CD14-positive monocyte (primary cell): Measurements from ENCODE around the gene ELF1. TPM values are rescaled to one million over a fixed set of nuclear protein-coding genes. Genes with fewer than 3 reads are reported as not detected.
"Not testable (repeated sequence)": the region's sequence is repeated elsewhere in the genome, so short reads cannot be mapped to it uniquely, and the experiment has no call there.

Experiments used
- DNase-seq, 3 donors: peaks; one replicate each; pipeline ENCODE4 v3.0.0-alpha.2; 2011 to 2022
- H2AFZ ChIP-seq: 2 replicates; pipeline ENCODE4 v1.6.0; 2012; ENCODE audit warnings: mild to moderate bottlenecking, low read depth, low read length, inconsistent platforms; ENCODE audit not compliant: insufficient read depth, poor library complexity, severe bottlenecking
- H3K27ac ChIP-seq, 2 donors: 1 replicate in 1 of 2; 2 replicates in 1 of 2; pipeline ENCODE4 v1.5.1; 2012 to 2013; ENCODE audit warnings: low read length in 2 of 2, control low read depth in 1 of 2, inconsistent platforms in 1 of 2, low read depth in 1 of 2, mild to moderate bottlenecking in 1 of 2
- H3K27me3 ChIP-seq, 2 donors: one replicate each; pipeline versions ENCODE4 v1.6.0 to v1.6.1; 2011 to 2013; ENCODE audit warnings: low read length in 2 of 2; ENCODE audit not compliant: control insufficient read depth in 2 of 2, insufficient read depth in 2 of 2
- H3K36me3 ChIP-seq, 2 donors: replicated peaks in 1 of 2; 1 replicate in 1 of 2; 2 replicates in 1 of 2; pipeline versions ENCODE4 v1.5.1 to v1.6.1; 2012 to 2013; ENCODE audit warnings: low read length in 2 of 2, control low read depth in 1 of 2, inconsistent platforms in 1 of 2, mild to moderate bottlenecking in 1 of 2; ENCODE audit not compliant: insufficient read depth in 2 of 2, control insufficient read depth in 1 of 2
- H3K4me1 ChIP-seq, 2 donors: 1 replicate in 1 of 2; 2 replicates in 1 of 2; pipeline versions ENCODE4 v1.5.1 to v1.6.1; 2012 to 2013; ENCODE audit warnings: low read length in 2 of 2, control low read depth in 1 of 2, inconsistent platforms in 1 of 2, mild to moderate bottlenecking in 1 of 2, moderate library complexity in 1 of 2; ENCODE audit not compliant: insufficient read depth in 2 of 2, control insufficient read depth in 1 of 2
- H3K4me2 ChIP-seq: replicated peaks from 2 replicates; pipeline ENCODE3; 2012; ENCODE audit warnings: low read length, moderate library complexity, mild to moderate bottlenecking; ENCODE audit not compliant: poor library complexity, severe bottlenecking; ENCODE audit errors: extremely low read depth
- H3K4me3 ChIP-seq, 3 experiments: fragments of 200-600 bp in 1 of 3; sonication (generic) in 1 of 3; replicated peaks in 1 of 3; 1 replicate in 2 of 3; 2 replicates in 1 of 3; pipeline ENCODE4 v1.5.1; 2011 to 2013; ENCODE audit warnings: low read length in 3 of 3, mild to moderate bottlenecking in 3 of 3, control low read depth in 2 of 3, low read depth in 2 of 3, inconsistent platforms in 1 of 3, moderate library complexity in 1 of 3
- H3K79me2 ChIP-seq: 2 replicates; pipeline ENCODE4 v1.6.0; 2012; ENCODE audit warnings: mild to moderate bottlenecking, control low read depth, inconsistent platforms, low read length, moderate library complexity; ENCODE audit not compliant: insufficient read depth
- H3K9ac ChIP-seq: 2 replicates; pipeline ENCODE4 v1.6.0; 2017; ENCODE audit warnings: low read length, mild to moderate bottlenecking; ENCODE audit not compliant: insufficient read depth, poor library complexity, severe bottlenecking
- H3K9me3 ChIP-seq, 2 donors: replicated peaks in 1 of 2; 1 replicate in 1 of 2; 2 replicates in 1 of 2; pipeline versions ENCODE4 v1.5.1 to v1.6.1; 2012 to 2013; ENCODE audit warnings: low read length in 2 of 2, control low read depth in 1 of 2; ENCODE audit not compliant: control insufficient read depth in 1 of 2, insufficient read depth in 1 of 2
- H4K20me1 ChIP-seq: 2 replicates; pipeline ENCODE4 v1.6.0; 2012; ENCODE audit warnings: mild to moderate bottlenecking, low read length, control low read depth, moderate library complexity; ENCODE audit not compliant: insufficient read depth
- H3K27ac Mint-ChIP-seq, 7 donors: one replicate each; pipeline ENCODE4 v1.8.0; 2020; ENCODE audit warnings: mild to moderate bottlenecking in 7 of 7, mixed read lengths in 7 of 7, moderate library complexity in 6 of 7, inconsistent platforms in 2 of 7
- H3K27me3 Mint-ChIP-seq, 3 donors: one replicate each; pipeline ENCODE4 v1.8.0; 2021 to 2022; ENCODE audit warnings: low read depth in 3 of 3, mild to moderate bottlenecking in 3 of 3, mixed read lengths in 3 of 3, moderate library complexity in 3 of 3, inconsistent platforms in 1 of 3
- H3K36me3 Mint-ChIP-seq, 2 donors: one replicate each; pipeline ENCODE4 v1.8.0; 2020; ENCODE audit warnings: mixed read lengths in 2 of 2, inconsistent platforms in 1 of 2, mild to moderate bottlenecking in 1 of 2
- H3K4me1 Mint-ChIP-seq: one replicate; pipeline ENCODE4 v1.8.0; 2020; ENCODE audit warnings: mild to moderate bottlenecking, mixed read lengths
- H3K4me3 Mint-ChIP-seq, 2 donors: one replicate each; pipeline ENCODE4 v1.8.0; 2020; ENCODE audit warnings: mild to moderate bottlenecking in 2 of 2, mixed read lengths in 2 of 2, moderate library complexity in 1 of 2
- H3K9me3 Mint-ChIP-seq, 7 donors: one replicate each; pipeline ENCODE4 v1.8.0; 2020 to 2022; ENCODE audit warnings: mixed read lengths in 7 of 7, mild to moderate bottlenecking in 6 of 7, moderate library complexity in 6 of 7, inconsistent platforms in 2 of 7
- WGBS: methylation state at CpG from one replicate; pipeline ENCODE4 v1.1.5; 2013; ENCODE audit warnings: missing lambda C conversion rate; ENCODE audit not compliant: insufficient coverage; 5-methylcytosine and 5-hydroxymethylcytosine counted together
- intact Hi-C, 2 donors: fragments of 100-400 bp; cut with micrococcal nuclease; formaldehyde crosslinking; loops; one replicate each; pipeline versions ENCODE4 v1.15.0 to v1.15.1; 2023
- polyA plus RNA-seq, 3 donors: library from polyadenylated mRNA; depleted of rRNA in 1 of 3; unstranded in 2 of 3; stranded (reverse) in 1 of 3; fragments of 300-500 nt in 2 of 3; fragments of >200 nt in 1 of 3; fragmentation: Illumina TruSeq in 2 of 3; gene quantifications; 1 replicate in 2 of 3; 2 replicates in 1 of 3; pipeline ENCODE4 v1.2.3, GENCODE V29; 2012 to 2021
- TF ChIP-seq, protein P1 (sequence below): fragments of 200-600 bp; IDR thresholded peaks from one replicate; pipeline ENCODE4 v1.8.0; 2022; ENCODE audit warnings: antibody characterized with exemption, mild to moderate bottlenecking

ELF1 gene
- polyA plus RNA-seq, 3 donors, result 63.1 to 83.3 (median 83.3) TPM

GRCh38 chr13:41040584-41041334, 21.6 kb upstream of the ELF1 start:
- TF ChIP-seq, protein P1, sequence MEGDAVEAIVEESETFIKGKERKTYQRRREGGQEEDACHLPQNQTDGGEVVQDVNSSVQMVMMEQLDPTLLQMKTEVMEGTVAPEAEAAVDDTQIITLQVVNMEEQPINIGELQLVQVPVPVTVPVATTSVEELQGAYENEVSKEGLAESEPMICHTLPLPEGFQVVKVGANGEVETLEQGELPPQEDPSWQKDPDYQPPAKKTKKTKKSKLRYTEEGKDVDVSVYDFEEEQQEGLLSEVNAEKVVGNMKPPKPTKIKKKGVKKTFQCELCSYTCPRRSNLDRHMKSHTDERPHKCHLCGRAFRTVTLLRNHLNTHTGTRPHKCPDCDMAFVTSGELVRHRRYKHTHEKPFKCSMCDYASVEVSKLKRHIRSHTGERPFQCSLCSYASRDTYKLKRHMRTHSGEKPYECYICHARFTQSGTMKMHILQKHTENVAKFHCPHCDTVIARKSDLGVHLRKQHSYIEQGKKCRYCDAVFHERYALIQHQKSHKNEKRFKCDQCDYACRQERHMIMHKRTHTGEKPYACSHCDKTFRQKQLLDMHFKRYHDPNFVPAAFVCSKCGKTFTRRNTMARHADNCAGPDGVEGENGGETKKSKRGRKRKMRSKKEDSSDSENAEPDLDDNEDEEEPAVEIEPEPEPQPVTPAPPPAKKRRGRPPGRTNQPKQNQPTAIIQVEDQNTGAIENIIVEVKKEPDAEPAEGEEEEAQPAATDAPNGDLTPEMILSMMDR, result no peak
- Mint-ChIP-seq H3K4me1 (peaks cover 11% of the 10 kb centered on the region), H3K36me3 (peaks cover 3 to 4% of the 10 kb centered on the region in 2 donors), H3K9me3 (peaks cover 0 to 9% (median 2%) of the 10 kb centered on the region in 7 donors), H3K27me3 (no peaks in the 10 kb centered on the region), H3K27ac (peak overlapping the region in 5 of 7 donors; percentile 5 to 53 (median 22)), H3K4me3 (no peak overlapping the region)
- intact Hi-C loops, result no loop called here
- no peak overlapping the region for H3K4me2 ChIP-seq
- no peaks in the 10 kb centered on the region for H3K4me1 ChIP-seq
- H3K4me3 ChIP-seq, result no peak overlapping the region
- no peak overlapping the region for H3K9ac ChIP-seq
- H3K9me3 ChIP-seq, result no peaks in the 10 kb centered on the region
- H3K36me3 ChIP-seq, result no peaks in the 10 kb centered on the region
- WGBS, result 74% methylated on average over 7 of the region's 9 CpGs
- H3K79me2 ChIP-seq, result peaks cover 59% of the 10 kb centered on the region
- H4K20me1 ChIP-seq, result peaks cover 39% of the 10 kb centered on the region
- H2AFZ ChIP-seq, result no peak overlapping the region
- H3K27ac ChIP-seq, result no peak overlapping the region
- no peaks in the 10 kb centered on the region for H3K27me3 ChIP-seq
- no peak for DNase-seq

- Histone ChIP-seq H4K20me1 (peaks cover 48% of the 10 kb centered on the region), H3K27ac (no peak overlapping the region), H3K9me3 (no peaks in the 10 kb centered on the region), H3K27me3 (no peaks in the 10 kb centered on the region), H3K9ac (no peak overlapping the region), H3K36me3 (no peaks in the 10 kb centered on the region), H3K4me1 (peaks cover 4 to 7% of the 10 kb centered on the region in 2 donors), H3K79me2 (peaks cover 69% of the 10 kb centered on the region), H2AFZ (no peak overlapping the region), H3K4me3 (no peak overlapping the region), H3K4me2 (no peak overlapping the region)
- intact Hi-C loops, result no loop called here
- peaks cover 0 to 4% (median 2%) of the 10 kb centered on the region in 7 donors for H3K9me3 Mint-ChIP-seq
- TF ChIP-seq, protein P1, result no peak
- peaks cover 18% of the 10 kb centered on the region for H3K4me1 Mint-ChIP-seq
- no peak overlapping the region for H3K4me3 Mint-ChIP-seq
- no peak for DNase-seq
- H3K27ac Mint-ChIP-seq, result no peak overlapping the region
- peaks cover 2 to 3% of the 10 kb centered on the region in 2 donors for H3K36me3 Mint-ChIP-seq
- no peaks in the 10 kb centered on the region for H3K27me3 Mint-ChIP-seq
These were observed 20.6 kb upstream of the ELF1 start for GRCh38 chr13:41039746-41040145.

DNA sequence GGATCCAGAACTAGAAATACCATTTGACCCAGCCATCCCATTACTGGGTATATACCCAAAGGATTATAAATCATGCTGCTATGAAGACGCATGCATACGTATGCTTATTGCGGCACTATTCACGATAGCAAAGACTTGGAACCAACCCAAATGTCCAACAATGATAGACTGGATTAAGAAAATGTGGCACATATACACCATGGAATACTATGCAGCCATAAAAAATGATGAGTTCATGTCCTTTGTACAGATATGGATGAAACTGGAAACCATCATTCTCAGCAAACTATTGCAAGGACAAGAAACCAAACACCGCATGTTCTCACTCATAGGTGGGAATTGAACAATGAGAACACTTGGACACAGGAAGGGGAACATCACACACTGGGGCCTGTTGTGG, 17.4 kb upstream of the ELF1 start:
- H3K27ac Mint-ChIP-seq, result not testable (repeated sequence)

More for the DNA sequence above, 17.4 kb upstream of the ELF1 start:
- H3K9me3 Mint-ChIP-seq, H3K4me3 Mint-ChIP-seq, H3K36me3 Mint-ChIP-seq, H2AFZ ChIP-seq, H3K27me3 Mint-ChIP-seq, intact Hi-C loops, H3K9me3 ChIP-seq, H3K4me2 ChIP-seq, H3K27me3 ChIP-seq, H3K36me3 ChIP-seq, H3K27ac ChIP-seq, H3K4me3 ChIP-seq, DNase-seq, H3K9ac ChIP-seq: not testable (repeated sequence)
- H3K79me2 ChIP-seq, result peaks cover 91% of the 10 kb centered on the region
- H3K4me1 Mint-ChIP-seq, result peaks cover 37% of the 10 kb centered on the region
- H3K4me1 ChIP-seq, result peaks cover 25 to 32% of the 10 kb centered on the region in 2 donors
- H4K20me1 ChIP-seq, result peaks cover 55% of the 10 kb centered on the region
- WGBS, result no CpG with 5 or more reads among the region's 5 CpGs
